ENCODE measurements around the gene FRYL. TPM values are rescaled to one million over a fixed set of nuclear protein-coding genes. Genes with fewer than 3 reads are reported as not detected.
A peak's percentile ranks its signal among the peaks of the same experiment; 100 is the strongest.

Gene FRYL
- total and polyA plus RNA-seq, 2 of the 13 experiments (the other 11 are each of a cell fraction or from before 2014, with no cell fraction given) = 9.7 to 19.6 TPM

- WGBS (ENCODE audit: low lambda C conversion rate) = 79% methylated on average over 1 of the region's 1 CpG
- POLR2A ChIA-PET = no interaction called here
- no peak overlapping the region for H3K9ac ChIP-seq (ENCODE audit: insufficient read depth, low read depth, low read length)
Measured at GRCh38 chr4:48699475-48699874, 80.6 kb downstream of the FRYL start.

More at GRCh38 chr4:48699475-48699874, 80.6 kb downstream of the FRYL start:
- Histone ChIP-seq H3K27me3 (ENCODE audit: control insufficient read depth in 1 of 2, insufficient read depth in 2 of 2, low read length in 2 of 2) (no peaks in the 10 kb centered on the region), H2AFZ (ENCODE audit: low read length) (no peak overlapping the region), H3K4me3 (replicated peaks in 1 of 3; ENCODE audit: insufficient read depth in 1 of 3, low read depth in 2 of 3, low read length in 3 of 3) (no peak overlapping the region), H3K4me1 (ENCODE audit: insufficient read depth, low read length) (peaks cover 35% of the 10 kb centered on the region), H3K79me2 (ENCODE audit: insufficient read depth, low read length) (peaks cover 2% of the 10 kb centered on the region), H3K9me3 (ENCODE audit: low read length) (no peaks in the 10 kb centered on the region), H3K27ac (ENCODE audit: extremely low read length, insufficient read depth, low read length) (no peak overlapping the region), H3K36me3 (replicated peaks in 1 of 2; ENCODE audit: control insufficient read depth in 1 of 2, insufficient read depth in 2 of 2, low read length in 2 of 2) (peaks cover 0 to 2% of the 10 kb centered on the region in 2 experiments; a peak in 1 of 5 replicates), H4K20me1 (ENCODE audit: insufficient read depth, low read length) (no peaks in the 10 kb centered on the region), H3K4me2 (ENCODE audit: low read depth, low read length) (no peak overlapping the region)
- ATAC-seq = no peak
- CTCF ChIA-PET (ENCODE audit: low intra/inter-chr PET ratio, low total read pairs) = no interaction called here
- FAIRE-seq = no peak
- intact Hi-C loops (cut with micrococcal nuclease; ENCODE audit: unreplicated experiment) = loop anchor here (5.0 kb wide), 1 partner anchor 73 kb away; no protein-coding TSS in a partner anchor
- in situ Hi-C loops (cut with HindIII; ENCODE audit: extremely low pct_ligation_motif_present, low pct_unique_long_range_greater_than_20kb) = no loop called here
- DNase-seq (ENCODE audit: low spot score) = peak; percentile 7
- no peak for TF ChIP-seq KMT2B (CRISPR knock-in tag; IDR thresholded peaks at IDR 0.05)
- no peak for TF ChIP-seq RBAK (CRISPR knock-in tag; IDR thresholded peaks at IDR 0.05)
- no peak for TF ChIP-seq ZFP82 (CRISPR knock-in tag; IDR thresholded peaks at IDR 0.05; ENCODE audit: borderline replicate concordance)
- TF ChIP-seq FOXM1 (CRISPR knock-in tag; IDR thresholded peaks at IDR 0.05) = no peak
- TF ChIP-seq GTF3A (CRISPR knock-in tag; conservative IDR thresholded peaks at IDR 0.05) = no peak
- no peak for TF ChIP-seq ZSCAN30 (CRISPR knock-in tag; IDR thresholded peaks at IDR 0.05)
- TF ChIP-seq ZNF101 (CRISPR knock-in tag; IDR thresholded peaks at IDR 0.05; ENCODE audit: borderline replicate concordance, low read depth) = no peak
- TF ChIP-seq MAFK (conservative IDR thresholded peaks at IDR 0.05 in 1 of 2, IDR thresholded peaks at IDR 0.05 in 1 of 2; ENCODE audit: low read length in 2 of 2) = peak; percentile 30 to 46
- peak; percentile 58 for TF ChIP-seq CEBPG (CRISPR knock-in tag; IDR thresholded peaks at IDR 0.05)
- TF ChIP-seq DRAP1 (CRISPR knock-in tag; IDR thresholded peaks at IDR 0.05) = no peak
- no peak for TF ChIP-seq SALL2 (CRISPR knock-in tag; IDR thresholded peaks at IDR 0.05)
- peak; percentile 45; the same call in 1 of the 2 replicates for TF ChIP-seq FOXA3 (CRISPR knock-in tag; IDR thresholded peaks at IDR 0.05)
- TF ChIP-seq ARNT (IDR thresholded peaks at IDR 0.05) = no peak
- TF ChIP-seq FOXA1 (IDR thresholded peaks at IDR 0.05) = no peak
- TF ChIP-seq FOXA1 (CRISPR knock-in tag; IDR thresholded peaks at IDR 0.05) = peak; percentile 55
- TF ChIP-seq CEBPB (IDR thresholded peaks at IDR 0.05; ENCODE audit: borderline replicate concordance, low read depth, low read length) = peak; percentile 39; the same call in 1 of the 2 replicates
- TF ChIP-seq ZNF512B (CRISPR knock-in tag; IDR thresholded peaks at IDR 0.05; ENCODE audit: borderline replicate concordance) = no peak
- no peak for TF ChIP-seq SIX4 (CRISPR knock-in tag; IDR thresholded peaks at IDR 0.05)
- no peak for TF ChIP-seq ZIK1 (CRISPR knock-in tag; IDR thresholded peaks at IDR 0.05; ENCODE audit: borderline replicate concordance, low read depth)
- BruUV-seq (replicated peaks) = no TSS peak

Measured in HepG2 (cell line).